ENCODE data around the gene TMEM178B.

GRCh38 chr7:141456711-141457110, 382.8 kb downstream of the TMEM178B start:
- TF ChIP-seq POLR2A (conservative IDR thresholded peaks at IDR 0.05) (no peak), GTF2E2 (tag; IDR thresholded peaks at IDR 0.05) (no peak), HDAC2 (IDR thresholded peaks at IDR 0.05) (no peak), POLR2AphosphoS5 (IDR thresholded peaks at IDR 0.05; ENCODE audit: control insufficient read depth, insufficient read depth, low read depth, low read length) (no peak)
